ENCODE data around the gene CA7. TPM values are rescaled to one million over a fixed set of nuclear protein-coding genes. Genes with fewer than 3 reads are reported as not detected.
A peak's percentile ranks its signal among the peaks of the same experiment; 100 is the strongest.

The CA7 gene
- polyA plus RNA-seq, 1 donor from 2014 or later = not detected

DNA sequence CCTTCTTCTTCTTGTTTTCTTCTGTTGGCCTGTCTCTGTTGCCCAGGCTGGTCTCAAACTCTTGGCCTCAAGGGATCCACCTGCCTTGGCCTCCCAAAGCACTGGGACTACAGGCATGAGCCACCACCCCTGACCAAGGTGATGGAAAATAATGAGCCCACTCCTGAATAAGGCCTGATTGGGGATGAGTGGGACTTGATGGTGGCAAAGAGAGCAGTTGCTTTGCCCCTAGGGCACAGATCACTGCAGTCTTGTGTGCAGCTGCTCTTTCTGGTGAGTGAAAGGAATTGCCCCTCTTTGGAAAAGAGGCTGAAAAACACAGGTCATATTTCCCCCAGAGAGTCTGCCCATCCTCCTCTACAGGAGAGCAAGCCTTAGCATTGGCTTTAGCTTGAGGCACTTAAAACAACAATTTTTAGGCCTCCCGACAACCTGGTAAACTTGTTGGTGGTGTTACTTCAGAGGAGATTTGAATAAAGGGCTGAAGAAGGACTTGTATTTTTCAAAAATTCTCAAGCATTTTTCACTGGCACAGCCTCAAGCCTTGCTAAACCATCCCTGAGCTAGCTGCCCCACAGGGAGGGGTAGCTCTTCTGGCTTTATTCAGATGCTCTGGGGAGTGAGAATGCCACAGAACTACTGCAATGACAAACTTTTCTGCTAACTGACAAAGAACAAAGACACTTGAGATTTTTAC, 30.0 kb downstream of the CA7 start:
- peaks cover 9 to 18% (median 10%) of the 10 kb centered on the region in 3 donors for H3K4me1 Mint-ChIP-seq
- H3K4me3 Mint-ChIP-seq = peak overlapping the region in 3 of 4 donors; percentile 2 to 47 (median 41)
- H3K9me3 Mint-ChIP-seq = peaks cover 0 to 4% (median 3%) of the 10 kb centered on the region in 3 donors
- peaks cover 1% of the 10 kb centered on the region for H3K27me3 Mint-ChIP-seq
- H3K27ac Mint-ChIP-seq = peak overlapping the region in 2 of 3 donors; percentile 47 to 60
- no peaks in the 10 kb centered on the region for H3K36me3 Mint-ChIP-seq

DNA sequence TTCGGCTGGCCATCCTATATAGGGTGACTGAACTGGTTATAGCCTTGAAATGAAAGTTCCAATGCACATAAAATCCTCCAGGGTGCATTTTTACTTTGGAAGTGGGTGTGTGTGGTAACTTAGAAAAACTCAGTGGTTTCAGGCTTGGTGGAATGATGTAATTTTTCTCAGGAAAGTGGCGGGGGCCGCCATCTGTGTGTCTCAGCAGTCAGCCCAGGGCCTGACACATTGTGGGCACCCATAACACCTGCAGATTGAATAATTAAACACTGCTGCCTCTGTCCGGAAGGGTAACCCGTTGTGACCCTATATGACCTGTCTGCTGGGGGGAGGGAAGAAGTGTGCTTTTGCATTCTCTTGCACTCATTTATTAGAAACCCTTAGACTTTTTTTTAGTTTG, 33.9 kb downstream of the CA7 start:
- Mint-ChIP-seq H3K36me3 (peaks cover 3% of the 10 kb centered on the region), H3K27ac (no peak overlapping the region), H3K27me3 (no peaks in the 10 kb centered on the region), H3K4me3 (peak overlapping the region in 2 of 4 donors; percentile 46 to 79), H3K4me1 (peaks cover 13 to 21% (median 13%) of the 10 kb centered on the region in 3 donors), H3K9me3 (peaks cover 0 to 4% (median 3%) of the 10 kb centered on the region in 3 donors)

DNA sequence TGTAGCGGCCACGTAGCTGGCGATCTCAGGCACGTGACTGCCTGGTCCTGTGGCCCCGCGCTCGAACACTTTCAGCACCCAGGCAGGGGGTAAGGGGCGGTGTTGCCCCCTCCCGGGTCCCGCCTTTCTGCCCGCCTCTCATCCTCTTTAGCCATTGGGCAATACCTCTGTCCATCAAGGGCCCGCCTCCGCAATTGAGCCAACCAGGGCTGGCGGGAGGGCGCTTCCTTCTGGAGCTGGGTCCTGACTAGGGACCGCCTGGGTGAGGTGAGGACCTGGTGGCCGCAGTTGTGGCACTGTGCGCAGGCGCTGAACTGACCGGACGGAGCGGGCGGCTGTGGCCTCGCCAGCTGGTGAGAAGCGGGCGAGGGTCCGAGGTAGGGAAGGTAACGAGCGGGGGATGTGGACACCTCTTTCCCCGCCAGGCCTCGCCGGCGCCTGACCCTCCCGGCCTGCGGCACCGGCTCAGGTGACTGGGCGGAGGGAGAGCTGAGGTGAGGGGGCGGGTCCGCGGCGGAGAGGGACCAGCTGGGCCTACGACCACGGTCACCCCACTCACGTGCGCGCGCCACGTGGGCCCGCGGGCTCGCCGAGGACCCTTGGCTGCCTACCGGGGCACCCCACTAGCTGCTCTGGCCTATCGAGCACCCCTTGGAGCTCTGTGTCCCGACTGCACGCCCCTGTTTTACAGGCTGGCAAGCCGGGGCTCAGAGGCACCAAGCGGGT, 36.2 kb downstream of the CA7 start, which contains the start of gene PDP2:
TSS of gene PDP2 (plus strand) at position 228 of the 726 bp plus-strand sequence. CDS start 3,770 bp downstream, outside the sequence.
- H3K4me3 Mint-ChIP-seq = peak within 1 kb of the TSS; percentile 97 to 100 (median 99)
- H3K4me1 Mint-ChIP-seq = peaks cover 8 to 12% (median 10%) of the 10 kb centered on the region in 3 donors
- no peaks in the 10 kb centered on the region for H3K27me3 Mint-ChIP-seq
- H3K36me3 Mint-ChIP-seq = peaks cover 3% of the 10 kb centered on the region
- peak within 1 kb of the TSS; percentile 61 to 94 (median 87) for H3K27ac Mint-ChIP-seq
- peaks cover 0 to 4% (median 3%) of the 10 kb centered on the region in 3 donors for H3K9me3 Mint-ChIP-seq

DNA sequence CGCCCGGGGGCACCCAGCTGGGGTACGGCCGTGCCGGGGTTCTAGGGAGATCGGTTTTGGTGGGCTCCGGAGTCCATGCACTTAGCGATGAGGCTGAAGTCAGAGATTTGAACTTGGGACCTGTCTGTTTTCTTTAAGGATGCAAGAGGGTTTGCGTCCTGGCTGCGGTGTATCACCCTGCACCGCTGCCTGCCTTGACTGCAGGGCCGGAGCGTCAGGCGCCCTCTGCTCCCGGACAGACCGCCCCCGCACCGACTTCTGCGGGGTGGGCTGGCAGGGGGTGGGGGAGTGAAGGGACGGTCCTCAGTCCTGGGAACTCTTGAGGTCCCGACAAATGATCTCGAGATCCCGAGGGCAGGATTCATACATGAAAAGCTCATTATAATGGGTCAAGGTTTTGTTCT, 36.8 kb downstream of the CA7 start:
- H3K4me3 Mint-ChIP-seq = peak overlapping the region; percentile 97 to 100 (median 99)
- H3K9me3 Mint-ChIP-seq = peaks cover 0 to 3% (median 3%) of the 10 kb centered on the region in 3 donors
- no peaks in the 10 kb centered on the region for H3K27me3 Mint-ChIP-seq
- peaks cover 8 to 12% (median 10%) of the 10 kb centered on the region in 3 donors for H3K4me1 Mint-ChIP-seq
- H3K36me3 Mint-ChIP-seq = peaks cover 3% of the 10 kb centered on the region
- H3K27ac Mint-ChIP-seq = no peak overlapping the region

DNA sequence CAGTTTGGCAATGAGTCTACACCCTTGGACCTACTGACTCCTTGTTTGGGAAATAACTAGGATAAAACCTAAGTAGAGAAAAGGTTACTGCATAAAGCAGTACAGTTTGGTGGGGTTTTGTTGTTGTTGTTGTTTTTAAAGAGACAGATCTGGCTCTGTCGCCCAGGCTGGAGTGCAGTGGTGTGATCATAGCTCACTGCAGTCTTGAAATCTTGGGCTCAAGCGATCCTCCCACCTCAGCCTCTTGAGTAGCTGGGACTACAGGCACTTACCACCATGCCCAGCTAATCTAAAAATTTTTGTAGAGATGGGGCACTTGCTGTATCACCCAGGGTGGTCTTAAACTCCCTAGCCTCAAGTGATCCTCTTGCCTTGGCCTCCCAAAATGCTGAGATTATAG, 37.3 kb downstream of the CA7 start:
- Mint-ChIP-seq H3K4me1 (peaks cover 8 to 12% (median 10%) of the 10 kb centered on the region in 3 donors), H3K4me3 (peak overlapping the region in 3 of 4 donors; percentile 38 to 97 (median 67)), H3K27ac (no peak overlapping the region), H3K27me3 (no peaks in the 10 kb centered on the region), H3K9me3 (no peaks in the 10 kb centered on the region), H3K36me3 (peaks cover 3% of the 10 kb centered on the region)

DNA sequence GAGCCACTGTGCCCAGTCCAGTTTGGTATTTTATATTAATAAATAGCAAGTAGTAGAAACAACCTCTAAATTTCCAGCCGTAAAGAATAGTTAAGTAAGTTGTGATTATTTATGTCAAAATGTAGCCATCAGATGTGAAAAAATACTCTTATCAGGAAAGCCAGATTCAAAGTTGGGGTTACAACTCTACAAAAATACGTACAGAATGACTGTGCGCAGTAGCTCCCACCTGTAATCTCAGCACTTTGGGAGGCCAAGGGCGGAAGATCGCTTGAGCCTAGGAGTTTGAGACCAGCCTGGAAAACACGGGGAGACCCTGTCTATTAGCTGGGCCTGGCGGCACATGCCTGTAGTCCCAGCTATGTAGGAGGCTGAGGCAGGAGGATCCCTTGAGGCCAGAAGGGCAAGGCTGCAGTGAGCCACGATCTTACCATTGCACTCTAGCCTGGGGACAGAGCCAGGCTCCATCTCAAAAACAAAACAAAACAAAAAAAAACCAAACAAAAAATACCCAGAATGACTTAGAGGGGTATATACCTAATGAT, 37.8 kb downstream of the CA7 start:
- Mint-ChIP-seq H3K27ac (peak overlapping the region in 1 of 3 donors; percentile 75), H3K4me3 (peak overlapping the region in 2 of 4 donors; percentile 51 to 97), H3K9me3 (no peaks in the 10 kb centered on the region), H3K36me3 (peaks cover 3% of the 10 kb centered on the region), H3K4me1 (peaks cover 8 to 13% (median 12%) of the 10 kb centered on the region in 3 donors), H3K27me3 (no peaks in the 10 kb centered on the region)

DNA sequence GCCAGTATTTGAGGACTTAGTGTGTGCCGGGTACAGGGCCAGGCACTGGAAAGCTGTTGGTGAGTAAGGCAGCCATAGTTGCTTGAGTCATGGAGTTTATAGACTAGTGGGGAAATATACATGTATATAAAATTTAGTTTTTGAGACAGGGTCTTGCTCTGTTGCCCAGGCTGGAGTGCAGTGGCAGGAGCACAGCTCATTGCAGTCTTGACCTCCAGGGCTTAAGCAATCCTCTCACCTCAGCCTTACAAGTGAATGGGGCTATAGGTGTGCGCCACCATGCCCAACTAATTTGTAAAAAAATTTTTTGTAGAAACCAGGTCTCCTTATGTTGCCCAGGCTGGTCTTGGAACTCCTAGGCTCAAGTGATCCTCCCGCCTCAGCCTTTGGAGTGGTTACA, 38.5 kb downstream of the CA7 start:
- Mint-ChIP-seq H3K27ac (peak overlapping the region in 1 of 3 donors; percentile 75), H3K27me3 (no peaks in the 10 kb centered on the region)

DNA sequence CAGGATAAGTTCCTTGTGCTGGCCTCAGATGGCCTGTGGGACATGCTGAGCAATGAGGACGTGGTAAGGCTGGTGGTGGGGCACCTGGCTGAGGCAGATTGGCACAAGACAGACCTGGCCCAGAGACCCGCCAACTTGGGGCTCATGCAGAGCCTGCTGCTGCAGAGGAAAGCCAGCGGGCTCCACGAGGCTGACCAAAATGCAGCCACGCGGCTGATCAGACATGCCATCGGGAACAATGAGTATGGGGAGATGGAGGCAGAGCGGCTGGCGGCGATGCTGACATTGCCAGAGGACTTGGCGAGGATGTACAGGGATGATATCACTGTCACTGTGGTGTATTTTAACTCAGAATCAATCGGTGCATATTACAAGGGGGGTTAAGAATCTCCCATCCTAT, 41.3 kb downstream of the CA7 start:
- Mint-ChIP-seq H3K27ac (no peak overlapping the region), H3K36me3 (peaks cover 1% of the 10 kb centered on the region), H3K4me3 (no peak overlapping the region), H3K4me1 (peaks cover 0 to 8% (median 3%) of the 10 kb centered on the region in 3 donors), H3K9me3 (no peaks in the 10 kb centered on the region), H3K27me3 (no peaks in the 10 kb centered on the region)

More for the DNA sequence above, 38.5 kb downstream of the CA7 start:
- peaks cover 8 to 13% (median 12%) of the 10 kb centered on the region in 3 donors for H3K4me1 Mint-ChIP-seq
- peaks cover 3% of the 10 kb centered on the region for H3K36me3 Mint-ChIP-seq
- H3K9me3 Mint-ChIP-seq = no peaks in the 10 kb centered on the region
- peak overlapping the region in 1 of 4 donors; percentile 12 for H3K4me3 Mint-ChIP-seq

DNA sequence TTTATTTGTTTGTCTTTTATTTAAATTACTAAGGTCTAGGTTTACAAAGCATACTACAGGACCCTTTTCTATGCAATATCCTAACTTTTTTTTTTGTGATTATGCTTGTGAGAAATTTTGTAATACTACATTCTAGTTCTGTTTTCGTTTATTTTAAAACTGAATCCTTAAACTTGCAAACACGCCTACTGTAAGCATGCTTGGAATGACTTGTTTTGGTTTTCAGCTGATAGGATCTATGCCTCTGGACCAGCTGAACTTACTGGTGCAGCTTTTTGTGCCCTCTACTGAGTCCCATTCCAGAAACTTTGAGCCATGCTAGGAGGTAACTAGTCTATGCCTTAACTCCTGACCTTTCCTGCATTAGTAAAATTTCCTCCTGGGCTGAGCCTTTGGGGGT, 42.1 kb downstream of the CA7 start:
- Mint-ChIP-seq H3K36me3 (peaks cover 1% of the 10 kb centered on the region), H3K27me3 (no peaks in the 10 kb centered on the region), H3K4me3 (no peak overlapping the region), H3K4me1 (peaks cover 0 to 7% (median 3%) of the 10 kb centered on the region in 3 donors), H3K9me3 (no peaks in the 10 kb centered on the region), H3K27ac (no peak overlapping the region)

DNA sequence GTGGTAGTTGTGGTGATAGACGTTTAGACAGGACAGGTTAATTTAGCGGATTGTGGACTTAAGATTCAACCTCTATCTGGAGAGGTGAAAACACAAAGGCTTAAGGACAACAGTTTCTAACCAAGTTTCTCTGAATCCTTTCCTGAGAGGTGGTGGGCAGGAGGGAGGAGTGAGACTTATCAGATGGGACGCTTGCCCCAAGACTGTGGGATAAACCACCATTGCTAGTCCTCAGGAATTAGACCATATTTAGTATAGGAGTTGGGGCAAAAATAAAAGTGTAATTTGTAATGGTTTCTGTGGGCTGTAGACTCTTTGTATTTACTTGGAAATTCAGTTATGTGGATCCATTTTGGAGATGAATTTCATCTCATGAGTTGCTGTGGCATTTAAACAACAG, 42.7 kb downstream of the CA7 start:
- no peaks in the 10 kb centered on the region for H3K27me3 Mint-ChIP-seq
- no peaks in the 10 kb centered on the region for H3K9me3 Mint-ChIP-seq
- peak overlapping the region in 1 of 3 donors; percentile 61 for H3K27ac Mint-ChIP-seq
- H3K4me1 Mint-ChIP-seq = peaks cover 0 to 7% (median 3%) of the 10 kb centered on the region in 3 donors
- H3K4me3 Mint-ChIP-seq = no peak overlapping the region
- peaks cover 1% of the 10 kb centered on the region for H3K36me3 Mint-ChIP-seq

DNA sequence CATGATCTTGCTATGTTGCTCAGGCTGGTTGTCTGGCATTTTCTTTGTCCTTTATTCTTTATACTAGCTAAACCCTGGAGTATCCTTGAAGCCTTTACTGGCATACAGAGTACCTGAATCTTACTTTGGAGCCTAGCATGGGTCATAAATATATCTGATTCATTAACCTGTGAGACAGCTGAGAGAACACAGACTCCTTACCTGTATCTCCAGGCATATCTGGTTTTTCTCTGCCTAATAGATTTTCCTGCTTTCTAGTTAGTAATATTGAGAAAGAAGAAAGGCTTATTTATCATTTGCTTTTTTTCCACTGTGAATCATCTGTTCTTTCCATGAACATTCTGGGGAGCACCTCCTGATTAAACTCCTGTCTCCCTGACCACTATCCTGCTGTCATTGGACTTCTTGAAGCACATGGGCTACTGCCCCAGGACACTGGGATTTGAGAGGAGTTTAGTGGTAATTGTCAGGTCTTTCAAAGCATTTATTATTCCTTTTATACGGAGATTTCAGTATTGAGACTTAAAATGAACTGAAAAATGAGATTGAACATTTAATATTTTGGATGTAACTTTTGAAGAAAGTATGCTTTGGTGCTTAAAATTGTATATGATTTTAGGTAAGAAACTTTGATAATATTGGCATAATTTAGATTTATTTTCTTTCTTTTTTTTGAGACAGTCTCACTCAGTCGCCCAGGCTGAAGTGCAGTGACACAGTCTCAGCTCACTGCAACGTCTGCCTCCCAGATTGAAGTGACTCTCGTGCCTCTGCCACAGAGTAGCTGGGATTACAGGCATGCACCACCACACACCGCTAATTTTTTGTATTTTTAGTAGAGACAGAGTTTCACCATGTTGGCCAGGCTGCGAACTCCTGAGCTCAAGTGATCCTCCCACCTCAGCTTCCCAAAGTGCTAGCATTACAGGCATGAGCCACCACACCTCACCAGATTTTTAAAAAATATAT, 44.7 kb downstream of the CA7 start:
- H3K4me1 Mint-ChIP-seq = peaks cover 0 to 7% (median 5%) of the 10 kb centered on the region in 3 donors
- no peaks in the 10 kb centered on the region for H3K9me3 Mint-ChIP-seq
- no peak overlapping the region for H3K27ac Mint-ChIP-seq

DNA sequence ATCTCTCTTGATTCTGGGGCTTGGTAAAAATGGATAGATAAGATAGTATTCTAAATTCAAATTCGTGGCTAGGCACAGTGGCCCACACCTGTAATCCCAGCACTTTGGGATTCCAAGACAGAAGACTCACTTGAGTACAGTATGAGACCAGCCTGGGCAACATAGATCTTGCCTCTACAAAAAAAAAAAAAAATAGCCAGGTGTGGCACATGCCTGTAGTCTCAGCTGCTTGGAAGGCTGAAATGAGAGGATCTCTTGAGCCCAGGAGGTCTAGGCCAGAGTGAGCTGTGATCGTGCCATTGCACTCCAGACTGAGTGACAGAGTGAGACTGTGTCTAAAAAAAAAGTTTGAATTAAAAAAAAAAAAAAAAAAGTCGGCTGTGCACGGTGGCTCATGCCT, 45.4 kb downstream of the CA7 start:
- Mint-ChIP-seq H3K4me3 (no peak overlapping the region), H3K9me3 (no peaks in the 10 kb centered on the region), H3K27ac (no peak overlapping the region), H3K4me1 (peaks cover 0 to 7% (median 5%) of the 10 kb centered on the region in 3 donors), H3K36me3 (no peaks in the 10 kb centered on the region), H3K27me3 (no peaks in the 10 kb centered on the region)

More for the DNA sequence above, 44.7 kb downstream of the CA7 start:
- Mint-ChIP-seq H3K36me3 (no peaks in the 10 kb centered on the region), H3K4me3 (no peak overlapping the region), H3K27me3 (no peaks in the 10 kb centered on the region)

DNA sequence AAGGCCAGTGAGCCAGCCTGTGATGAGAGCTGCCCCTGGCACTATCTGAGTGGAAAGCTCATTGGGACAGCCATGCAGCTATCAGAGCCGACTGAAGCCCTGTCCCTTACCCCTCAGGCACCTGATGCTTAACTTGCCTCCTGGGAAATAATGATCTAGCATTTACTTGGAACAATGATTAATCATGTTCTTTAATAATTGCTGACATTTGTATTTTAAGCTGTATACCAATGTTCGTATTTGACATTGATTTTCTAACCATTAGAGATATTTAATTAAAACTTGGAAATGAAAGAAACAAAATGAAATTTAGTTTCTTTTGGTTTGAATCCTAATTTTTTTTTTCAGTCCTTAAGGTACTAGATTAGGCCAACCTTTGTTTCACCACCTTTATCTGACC, 46.6 kb downstream of the CA7 start:
- Mint-ChIP-seq H3K9me3 (no peaks in the 10 kb centered on the region), H3K4me3 (no peak overlapping the region), H3K4me1 (peaks cover 0 to 8% (median 7%) of the 10 kb centered on the region in 3 donors), H3K27ac (no peak overlapping the region), H3K36me3 (no peaks in the 10 kb centered on the region), H3K27me3 (no peaks in the 10 kb centered on the region)

DNA sequence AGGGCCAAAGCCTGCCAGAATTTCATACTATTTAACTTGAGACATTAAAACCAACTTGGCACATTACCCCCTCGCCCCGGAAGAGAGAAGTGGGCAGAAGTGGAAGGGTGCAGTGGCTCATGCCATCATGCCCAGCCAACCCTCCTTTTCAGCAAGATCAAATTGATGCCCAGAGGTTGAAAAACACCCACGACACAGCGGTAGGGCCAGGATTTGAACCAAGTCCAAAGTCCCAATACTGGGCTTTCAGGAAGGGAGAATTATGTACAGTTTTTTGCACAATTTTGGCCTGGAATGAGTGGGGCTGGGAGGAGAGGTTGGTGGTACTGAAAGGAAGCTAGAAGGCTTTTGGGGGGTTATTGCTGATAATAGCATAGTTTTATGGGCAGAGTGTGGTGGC, 47.1 kb downstream of the CA7 start:
- no peak overlapping the region for H3K4me3 Mint-ChIP-seq
- H3K9me3 Mint-ChIP-seq = no peaks in the 10 kb centered on the region
- H3K4me1 Mint-ChIP-seq = peaks cover 0 to 8% (median 7%) of the 10 kb centered on the region in 3 donors
- no peak overlapping the region for H3K27ac Mint-ChIP-seq
- no peaks in the 10 kb centered on the region for H3K27me3 Mint-ChIP-seq
- H3K36me3 Mint-ChIP-seq = no peaks in the 10 kb centered on the region
